GM18508 (cell line): Measurements from ENCODE around the gene C20orf173.
"Not testable (repeated sequence)": the region's sequence is repeated elsewhere in the genome, so short reads cannot be mapped to it uniquely, and the experiment has no call there.

Source experiments
- ATAC-seq: cut with Tn5 transposase; IDR thresholded peaks from one replicate; pipeline ENCODE4 v1.9.1; 2021; ENCODE audit warnings: moderate number of reproducible peaks; ENCODE audit not compliant: insufficient read depth, unreplicated experiment

Gene C20orf173

DNA sequence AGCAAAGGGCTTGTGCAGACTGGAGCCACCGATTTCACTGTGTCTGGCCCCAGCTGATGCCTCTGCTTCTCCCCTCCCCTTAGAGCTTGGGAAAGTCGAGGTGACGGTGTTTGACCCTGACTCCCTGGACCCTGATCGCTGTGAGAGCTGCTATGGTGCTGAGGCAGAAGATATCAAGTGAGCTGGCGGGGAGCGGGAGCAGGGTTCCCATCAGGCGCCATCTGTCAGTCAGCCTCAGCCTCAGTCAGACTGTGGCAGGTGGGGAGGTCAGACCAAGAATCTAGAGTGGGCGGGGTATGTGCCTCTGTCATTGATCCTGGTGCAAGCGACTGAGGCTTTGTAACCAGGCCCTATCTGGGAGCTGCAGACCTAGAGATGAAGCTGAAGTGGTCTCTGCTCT, 17.9 kb upstream of the C20orf173 start:
- no peak for ATAC-seq

DNA sequence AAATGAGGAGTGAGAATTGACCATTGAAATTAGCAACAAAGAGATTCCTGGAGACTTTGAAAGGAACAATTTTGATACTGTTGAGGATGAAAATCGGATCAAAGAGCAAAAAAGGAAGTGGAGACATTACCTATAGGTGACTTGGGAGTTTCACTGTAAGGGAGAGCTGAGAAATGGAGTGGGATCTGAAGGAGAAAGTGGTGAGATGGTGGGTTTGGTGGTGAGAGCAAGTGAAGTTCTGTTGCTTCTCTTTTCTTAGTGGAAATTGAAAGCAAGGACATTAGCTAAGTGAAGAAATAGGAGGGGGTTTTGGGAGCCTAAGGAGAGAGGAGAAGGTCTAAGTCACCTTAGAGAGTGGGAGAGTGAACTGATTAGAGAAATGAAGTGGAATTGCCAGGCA, 16.7 kb upstream of the C20orf173 start:
- ATAC-seq = no peak

DNA sequence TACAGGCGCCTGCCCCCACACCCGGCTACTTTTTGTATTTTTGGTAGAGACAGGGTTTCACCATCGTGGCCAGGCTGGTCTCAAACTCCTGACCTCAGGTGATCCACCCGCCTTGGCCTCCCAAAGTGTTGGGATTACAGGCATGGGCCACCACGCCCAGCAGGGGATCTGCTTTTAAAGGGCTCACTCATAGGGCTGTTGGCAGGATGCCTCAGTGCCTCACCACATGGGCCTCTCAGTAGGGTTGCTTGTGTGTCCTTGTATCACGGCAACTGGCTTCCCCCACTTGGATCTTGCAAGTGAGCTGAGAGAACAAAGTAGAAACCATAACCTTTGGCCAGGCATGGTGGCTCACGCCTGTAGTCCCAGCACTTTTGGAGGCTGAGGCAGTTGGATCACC, 15.5 kb upstream of the C20orf173 start:
- not testable (repeated sequence) for ATAC-seq

DNA sequence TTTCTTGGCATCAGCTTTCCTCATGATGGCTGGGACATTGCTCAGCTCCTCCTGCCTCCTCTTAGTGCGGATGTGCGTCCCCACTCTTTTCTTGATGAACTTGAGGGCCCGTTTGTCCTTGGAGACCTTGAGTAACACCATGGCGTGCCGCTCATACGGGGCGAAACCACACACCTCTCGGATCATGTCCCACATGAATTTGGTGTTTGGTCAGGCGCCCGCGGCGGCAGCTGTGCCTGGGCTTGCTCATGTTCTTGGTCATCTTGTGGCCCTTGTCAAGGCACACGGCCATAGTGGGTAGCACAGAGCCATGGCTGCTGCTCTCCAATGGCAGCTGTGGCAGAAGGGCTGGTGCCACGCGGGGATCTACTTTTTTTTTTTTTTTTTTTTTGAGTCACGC, 15.0 kb upstream of the C20orf173 start:
- no peak for ATAC-seq

DNA sequence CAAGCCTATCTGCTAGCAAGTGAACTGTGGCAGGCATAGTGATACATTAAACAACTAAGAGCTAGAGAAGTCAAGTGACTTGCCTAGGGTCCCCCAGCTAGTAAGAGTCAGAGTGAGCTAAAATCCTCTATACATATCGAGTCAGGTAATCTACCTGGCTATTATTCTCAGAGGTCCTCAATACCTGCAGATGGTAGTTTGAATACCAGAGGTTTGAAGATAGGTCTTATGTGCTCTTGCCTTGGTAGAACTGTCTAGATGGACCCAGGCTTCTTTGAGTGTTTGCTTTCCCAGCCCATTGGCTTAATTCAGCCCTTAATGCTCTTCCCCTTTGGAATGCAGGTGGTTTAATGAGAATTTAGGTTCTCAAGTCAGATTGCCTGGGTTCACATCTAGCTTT, 13.5 kb upstream of the C20orf173 start:
- no peak for ATAC-seq

DNA sequence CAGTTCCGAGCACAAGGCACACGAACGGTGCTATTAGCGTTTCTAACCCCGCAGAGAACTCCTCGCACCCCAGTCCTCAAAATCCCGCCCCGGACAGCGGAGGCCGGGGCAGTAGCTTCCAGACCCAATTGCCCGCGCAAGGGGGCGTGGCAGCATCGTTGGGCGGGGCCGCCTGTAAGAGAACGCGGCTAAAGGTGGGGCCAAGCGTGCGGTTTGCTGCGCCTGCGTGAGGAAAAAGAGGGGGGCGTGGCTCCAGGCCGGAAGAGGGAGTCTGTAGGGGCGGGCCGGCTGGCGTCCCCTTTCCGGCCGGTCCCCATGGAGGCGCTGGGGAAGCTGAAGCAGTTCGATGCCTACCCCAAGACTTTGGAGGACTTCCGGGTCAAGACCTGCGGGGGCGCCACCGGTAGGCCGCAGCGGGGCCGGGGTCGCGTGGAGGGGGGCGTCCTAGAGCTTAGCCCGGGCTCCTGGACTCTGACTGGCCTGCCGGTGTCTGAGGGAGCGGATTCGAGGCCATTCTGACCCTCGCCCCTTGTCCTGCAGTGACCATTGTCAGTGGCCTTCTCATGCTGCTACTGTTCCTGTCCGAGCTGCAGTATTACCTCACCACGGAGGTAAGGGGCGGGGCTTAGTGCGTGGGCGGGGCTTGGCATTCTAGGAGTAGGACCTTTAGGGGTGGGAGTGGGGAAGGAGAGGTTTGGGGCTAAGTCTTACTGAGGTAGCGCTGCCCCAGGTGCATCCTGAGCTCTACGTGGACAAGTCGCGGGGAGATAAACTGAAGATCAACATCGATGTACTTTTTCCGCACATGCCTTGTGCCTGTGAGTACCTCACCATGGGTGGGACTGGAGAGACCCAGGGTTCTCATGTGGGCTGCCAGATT, 12.6 kb upstream of the C20orf173 start, which contains the start of gene ERGIC3:
ERGIC3 (plus strand) TSS at position 296 of the 880 bp plus-strand sequence; CDS start at position 316, 20 bp downstream.
- no peak for ATAC-seq

DNA sequence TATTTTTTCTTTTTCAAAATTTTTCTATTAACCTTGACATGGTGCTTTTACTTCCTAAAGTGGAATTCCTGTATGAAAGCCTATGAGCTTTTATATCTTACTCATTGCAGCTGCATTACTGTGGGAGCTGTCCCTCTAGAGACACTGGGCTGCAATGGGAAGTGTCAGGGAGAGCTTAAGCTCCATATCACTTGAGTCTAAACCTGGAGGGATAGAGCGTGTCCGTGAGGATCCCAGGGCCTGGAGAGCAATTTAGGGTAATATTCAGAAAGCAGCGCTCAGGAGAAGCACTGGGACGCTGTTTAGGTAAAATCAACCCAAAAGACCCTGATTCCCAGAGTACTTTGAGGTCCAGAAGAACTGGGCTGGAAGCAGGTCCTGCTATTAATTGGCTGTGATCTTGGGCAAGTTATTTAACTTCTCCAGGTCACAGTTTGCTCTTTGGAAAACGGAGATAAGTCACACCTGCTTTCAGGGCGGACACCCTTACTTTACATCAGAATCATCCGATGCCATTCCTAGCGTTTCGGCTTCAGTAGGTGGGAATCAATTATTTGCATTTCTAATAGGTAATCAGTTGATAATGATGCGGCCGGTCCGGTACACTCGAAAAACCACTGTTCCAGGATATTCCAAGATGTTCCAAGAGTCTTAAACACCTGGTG, 11.8 kb upstream of the C20orf173 start:
- ATAC-seq = no peak

DNA sequence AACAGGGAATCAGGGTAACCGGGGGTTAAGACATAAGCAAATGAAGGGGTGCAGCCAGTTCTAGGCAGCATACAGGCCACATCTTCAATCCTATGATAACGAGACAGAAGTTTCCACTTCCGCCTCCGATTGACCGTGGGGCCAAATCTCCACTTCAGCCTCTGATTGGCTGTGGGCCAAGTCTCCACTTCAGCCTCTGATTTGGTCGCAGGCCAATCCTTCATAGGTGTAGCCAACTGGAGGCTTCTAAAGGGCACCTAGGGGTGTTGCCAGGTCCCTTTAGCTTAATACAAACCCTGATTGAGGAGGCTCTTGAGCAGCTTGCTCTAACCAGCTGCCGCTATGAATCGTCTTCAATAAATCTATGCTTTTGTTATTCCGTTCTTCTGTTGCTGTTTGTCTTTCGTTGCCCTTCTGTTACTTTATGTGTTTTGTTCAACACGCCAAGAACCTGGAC, 10.3 kb upstream of the C20orf173 start:
- ATAC-seq = no peak

DNA sequence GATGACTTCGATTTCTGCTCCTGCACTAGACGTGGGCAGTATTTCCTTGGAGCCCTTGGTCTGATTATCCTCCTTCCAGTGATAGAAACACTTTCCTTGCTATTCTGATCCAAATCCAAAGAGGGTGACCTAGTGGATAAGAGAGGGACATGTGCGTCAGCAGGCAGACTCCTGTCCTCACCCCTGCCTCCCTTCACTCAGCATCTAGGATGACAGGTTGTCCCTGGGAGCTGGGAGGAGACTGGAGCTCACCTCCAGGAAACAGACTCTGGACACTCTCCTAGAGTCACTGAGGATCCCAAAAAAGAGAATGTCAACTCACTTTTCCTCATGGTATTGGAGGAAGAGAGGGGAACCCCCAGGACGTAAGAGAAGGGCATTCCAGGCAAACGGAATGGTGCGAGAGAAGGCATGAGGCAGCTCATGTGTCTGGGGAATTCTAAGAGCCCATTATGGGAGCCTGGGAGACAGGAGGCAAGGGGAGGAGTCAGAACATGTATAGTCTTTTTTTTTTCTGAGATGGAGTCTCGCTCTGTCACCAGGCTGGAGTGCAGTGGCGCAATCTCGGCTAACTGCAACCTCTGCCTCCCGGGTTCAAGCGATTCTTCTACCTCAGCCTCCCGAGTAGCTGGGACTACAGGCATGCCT, 2.2 kb downstream of the C20orf173 start:
- no peak for ATAC-seq

DNA sequence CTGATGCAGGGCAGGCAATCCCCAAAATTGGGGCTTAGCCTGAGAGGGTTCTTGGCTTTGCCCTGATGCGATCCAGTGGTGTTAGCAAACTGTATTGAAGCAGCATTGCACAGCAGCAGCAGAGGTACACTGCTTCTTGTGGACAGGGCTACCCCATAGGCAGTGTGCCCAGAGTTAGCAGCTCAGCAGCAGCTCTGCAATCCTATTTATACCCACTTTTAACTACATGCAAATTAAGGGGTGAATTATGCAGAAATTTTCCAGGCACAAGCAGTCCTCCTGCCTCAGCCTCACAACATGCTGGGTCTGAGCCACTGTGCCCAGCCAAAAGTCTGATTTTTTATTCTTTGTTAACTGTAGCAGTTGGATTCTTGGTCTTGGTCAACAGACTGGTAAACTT, 3.8 kb downstream of the C20orf173 start:
- ATAC-seq = no peak

DNA sequence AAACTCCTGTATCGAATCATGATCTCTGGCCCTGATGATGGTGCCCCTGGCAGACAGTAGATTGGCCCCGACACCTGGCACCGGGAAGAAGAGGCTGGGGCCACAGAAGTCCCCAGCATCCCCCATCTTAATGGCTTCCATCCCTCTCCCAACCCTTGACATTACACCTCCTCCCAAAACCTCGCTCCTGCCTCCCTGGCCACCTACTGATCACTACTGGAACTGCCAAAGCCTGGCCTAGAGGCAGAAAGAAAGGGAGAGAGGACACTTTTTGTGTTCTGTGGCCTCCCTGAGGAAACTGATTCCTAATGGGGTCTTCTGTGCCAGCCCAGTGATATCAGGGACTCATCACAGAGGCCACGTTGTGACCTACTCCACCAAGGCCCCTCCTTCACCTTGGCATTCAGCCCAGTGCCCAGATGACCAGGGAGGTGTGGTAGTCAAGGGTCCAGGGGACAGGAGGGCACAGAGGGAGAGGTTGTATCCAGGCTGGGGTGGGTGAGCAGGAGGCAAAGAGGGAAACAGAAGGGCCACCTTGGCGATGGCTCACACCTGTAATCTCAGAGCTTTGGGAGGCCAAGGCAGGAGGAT, 6.1 kb downstream of the C20orf173 start:
- ATAC-seq = no peak

DNA sequence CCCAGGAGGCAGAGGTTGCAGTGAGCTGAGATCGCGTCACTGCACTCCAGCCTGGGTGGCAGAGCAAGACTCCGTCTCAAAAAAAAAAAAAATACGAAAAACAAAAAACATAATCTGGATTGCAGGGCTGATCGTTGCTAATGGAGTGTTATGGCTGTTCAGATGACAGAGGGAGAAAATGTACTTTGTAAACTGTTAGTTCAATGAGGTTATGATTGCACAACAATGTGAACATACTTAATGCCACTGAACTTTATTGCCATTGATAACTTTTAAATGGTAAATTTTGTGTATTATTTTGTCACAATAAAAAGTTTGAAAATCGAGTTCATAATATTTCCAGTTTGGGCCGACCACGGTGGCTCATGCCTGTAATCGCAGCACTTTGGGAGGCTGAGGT, 10.5 kb downstream of the C20orf173 start:
- ATAC-seq = no peak

DNA sequence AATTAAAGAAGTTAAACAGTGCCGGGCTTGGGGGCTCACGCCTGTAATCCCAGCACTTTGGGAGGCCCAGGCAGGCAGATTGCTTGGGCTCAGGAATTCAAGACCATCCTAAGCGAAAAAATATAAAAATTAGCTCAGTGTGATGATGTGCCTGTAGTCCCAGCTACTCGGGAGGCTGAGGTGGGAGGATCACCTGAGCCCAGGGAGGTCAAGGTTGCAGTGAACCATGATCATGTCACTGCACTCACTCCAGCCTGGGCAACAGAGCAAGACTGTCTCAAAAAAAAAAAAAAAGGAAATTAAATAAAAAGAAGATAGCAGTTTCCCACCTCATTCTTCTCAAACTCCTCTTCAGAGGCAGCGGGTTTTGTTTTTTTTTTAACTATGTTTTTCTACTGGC, 11.7 kb downstream of the C20orf173 start:
- ATAC-seq = not testable (repeated sequence)

DNA sequence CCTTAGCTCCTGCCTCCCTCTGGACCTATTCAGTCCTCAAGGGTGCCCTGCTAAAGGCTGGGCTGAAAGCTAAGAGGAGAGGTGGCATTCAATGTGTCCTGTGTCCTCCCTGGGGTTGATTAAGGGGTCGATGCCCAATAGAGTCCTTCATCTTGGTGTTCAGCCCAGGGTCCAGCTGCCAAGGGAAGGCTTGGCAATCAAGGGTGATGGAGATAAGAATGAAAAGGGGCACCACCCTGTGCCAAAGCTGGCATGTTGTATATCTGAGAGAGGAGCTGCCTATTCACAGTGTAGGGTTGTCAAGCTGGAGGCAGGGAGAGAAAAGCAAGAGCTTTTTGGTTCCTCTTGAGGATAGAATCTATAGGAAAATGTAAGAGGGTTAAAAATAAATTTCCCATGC, 12.3 kb downstream of the C20orf173 start:
- ATAC-seq = no peak

DNA sequence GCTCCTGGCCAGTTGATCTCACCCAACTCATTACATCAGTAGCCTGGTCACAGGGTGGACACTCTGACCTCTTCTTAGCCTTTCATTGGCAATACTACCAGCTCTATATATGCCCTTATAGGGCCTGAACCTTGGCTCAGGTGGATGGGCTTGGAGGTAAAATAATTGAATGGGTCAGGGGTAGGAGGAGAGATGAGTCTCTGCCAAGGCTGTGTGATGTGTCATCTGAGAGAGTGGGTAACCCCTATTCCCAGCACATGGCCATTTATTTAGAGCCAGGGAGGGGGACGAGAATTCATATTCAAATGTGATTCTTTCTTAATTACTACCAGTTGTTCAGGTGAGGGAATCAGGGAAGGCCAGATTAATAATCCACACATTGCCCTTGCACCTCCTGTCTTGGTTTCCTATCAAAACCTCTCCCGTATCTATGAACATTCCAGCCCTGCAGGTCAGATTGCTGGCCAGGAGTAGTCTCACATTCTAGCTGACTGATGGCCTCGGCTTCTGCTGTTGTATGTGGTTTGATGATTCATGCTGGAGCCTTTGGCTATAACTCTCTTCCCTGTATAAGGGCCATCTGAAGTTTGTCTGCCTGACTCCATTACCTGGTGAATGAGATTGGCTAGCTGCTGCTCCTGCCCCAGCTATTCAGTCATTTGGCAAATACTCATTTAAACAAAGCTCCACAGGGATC, 13.4 kb downstream of the C20orf173 start:
- no peak for ATAC-seq

DNA sequence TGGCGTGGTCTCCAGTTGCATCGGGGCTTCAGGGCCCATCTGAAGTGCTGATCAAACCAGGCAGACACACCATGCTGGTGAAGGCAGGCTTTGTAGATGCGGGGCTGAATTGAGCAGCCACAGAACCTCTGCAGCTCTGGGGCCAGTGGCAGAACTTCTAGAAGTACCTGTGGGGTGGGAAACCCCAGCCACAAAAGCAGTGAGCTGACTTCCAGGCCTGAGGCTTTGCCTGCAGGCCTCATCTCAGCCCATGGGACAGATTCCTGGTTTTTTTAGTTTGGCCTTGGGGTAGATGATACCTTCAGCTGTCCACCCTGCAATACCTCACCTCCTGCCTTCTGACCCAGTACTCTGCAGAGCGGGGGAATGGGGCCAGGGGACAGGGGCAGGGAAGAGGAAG, 14.1 kb downstream of the C20orf173 start:
- ATAC-seq = no peak

DNA sequence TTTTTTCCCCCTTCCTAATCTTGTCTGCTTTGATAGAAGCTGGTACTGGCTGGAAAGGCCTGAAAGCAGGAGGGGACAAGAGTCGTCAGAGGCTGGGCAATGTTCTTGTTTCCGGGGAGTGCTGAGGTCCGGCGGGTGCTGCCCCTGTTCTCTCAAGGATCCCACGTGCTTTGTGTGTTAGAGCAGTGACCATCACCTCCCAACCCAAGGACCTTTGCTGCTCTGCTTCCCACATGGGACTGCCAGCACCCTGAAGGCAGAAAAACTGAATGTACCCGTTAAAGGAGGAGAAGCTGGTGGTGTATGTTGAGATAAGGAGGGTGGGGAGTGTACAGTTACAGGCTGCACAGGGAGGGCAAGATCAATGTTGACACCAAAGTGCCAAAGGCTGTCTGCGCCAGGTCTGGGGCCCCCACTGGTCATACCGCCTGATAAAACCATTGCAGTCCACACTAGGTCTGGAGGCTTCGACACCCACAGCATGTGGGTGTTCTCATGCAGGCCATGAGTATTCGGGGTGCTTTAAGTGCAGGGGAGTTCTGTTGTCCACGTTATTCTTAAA, 15.0 kb downstream of the C20orf173 start:
- ATAC-seq = no peak

DNA sequence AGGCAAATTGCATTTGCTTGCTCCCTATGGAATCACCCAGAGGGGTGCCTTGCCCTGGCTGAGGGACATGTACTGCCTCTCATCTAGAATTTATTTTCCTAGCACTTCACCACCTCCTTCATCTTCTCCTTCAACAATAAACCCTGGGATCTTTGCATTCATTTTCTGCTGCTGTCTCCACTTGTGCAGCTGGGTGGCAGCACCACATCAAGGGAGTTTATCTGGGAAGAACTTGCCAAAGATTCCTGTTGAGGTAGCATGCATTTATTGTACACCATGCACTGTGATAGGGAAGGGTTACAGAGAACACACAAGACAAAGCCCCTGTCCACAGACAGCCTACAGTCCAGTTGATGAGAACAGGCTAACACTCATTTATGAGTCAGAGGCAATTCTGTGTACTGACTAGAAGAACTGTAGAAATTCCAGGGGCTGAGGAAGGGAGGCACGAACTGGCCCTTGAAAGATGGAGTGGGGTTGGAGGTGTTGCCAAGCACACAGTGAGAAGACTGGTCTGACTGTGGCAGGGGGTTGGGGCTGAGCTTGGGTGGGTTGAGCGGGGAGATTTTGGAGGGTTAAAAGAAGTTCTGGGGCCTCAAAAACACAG, 17.5 kb downstream of the C20orf173 start:
- ATAC-seq = no peak

DNA sequence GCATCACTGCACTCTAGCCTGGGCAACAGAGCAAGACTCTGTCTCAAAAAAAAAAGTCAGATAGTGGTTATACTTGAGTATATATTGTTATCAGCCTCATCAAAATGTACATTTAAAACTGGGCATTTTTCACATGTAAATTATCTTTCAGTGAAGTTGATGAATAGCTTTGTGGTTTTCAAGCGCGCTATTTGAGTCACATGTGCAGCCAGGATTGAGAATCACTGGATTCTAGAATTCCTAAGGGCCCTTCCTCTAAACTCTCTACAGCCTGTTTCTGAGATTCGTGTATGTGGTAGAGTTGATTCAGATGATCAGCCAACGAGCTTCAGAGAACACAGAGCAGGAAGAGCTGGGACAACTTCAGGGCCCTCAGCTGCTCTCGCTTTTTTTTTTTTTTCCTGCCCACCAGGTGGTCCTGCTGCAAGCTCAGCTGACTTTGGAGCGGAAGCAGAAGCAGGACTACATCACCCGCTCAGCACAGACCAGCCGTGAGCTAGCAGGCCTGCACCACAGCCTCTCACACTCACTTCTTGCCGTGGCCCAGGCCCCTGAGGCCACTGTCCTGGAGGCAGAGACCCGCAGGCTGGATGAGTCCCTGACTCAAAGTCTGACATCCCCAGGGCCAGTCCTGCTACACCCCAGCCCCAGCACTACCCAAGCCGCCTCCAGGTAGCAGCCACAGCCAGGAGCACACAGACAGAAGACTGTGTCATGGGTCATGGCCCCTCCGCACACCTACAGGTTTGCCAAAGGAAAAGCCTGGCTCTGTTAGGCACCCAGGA, 18.3 kb downstream of the C20orf173 start:
- ATAC-seq = no peak
